ENCODE data around the gene PLOD1. TPM values are rescaled to one million over a fixed set of nuclear protein-coding genes. Genes with fewer than 3 reads are reported as not detected.
A peak's percentile ranks its signal among the peaks of the same experiment; 100 is the strongest.

The PLOD1 gene
- total and polyA plus RNA-seq, 2 of the 13 experiments (the other 11 are each of a cell fraction or from before 2014, with no cell fraction given) = 70.1 to 318 TPM

DNA sequence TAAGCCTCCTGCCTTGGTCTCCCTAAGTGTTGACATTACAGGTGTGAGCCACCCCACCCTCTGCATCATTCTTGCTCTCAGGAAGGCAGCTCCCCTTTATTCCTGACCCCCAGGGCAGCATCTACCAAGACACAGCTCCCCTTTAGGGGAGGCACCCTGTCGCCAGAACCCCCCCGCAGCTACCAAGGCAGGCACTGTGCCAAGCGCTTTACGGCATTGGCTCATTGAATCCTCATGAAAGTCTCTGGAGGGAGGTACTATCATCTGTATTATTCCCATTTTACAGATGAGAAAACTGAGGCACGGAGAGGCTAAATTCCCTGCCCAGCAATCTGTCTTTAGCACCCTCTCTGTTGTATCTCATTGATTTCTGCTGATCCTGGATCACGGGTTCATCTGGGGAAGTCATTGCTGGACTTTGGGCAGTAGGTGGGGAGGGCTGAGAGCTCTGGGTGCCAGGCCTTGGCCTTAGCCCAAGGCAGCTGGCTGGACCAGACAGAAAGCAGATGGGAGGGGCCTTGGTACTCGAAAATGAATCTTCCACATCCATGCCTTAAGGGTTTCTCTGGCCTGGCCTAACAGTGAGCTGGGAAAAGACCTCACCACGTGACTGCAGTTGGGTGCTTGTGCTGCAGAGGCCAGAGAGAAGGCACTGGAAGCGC lies 5.9 kb downstream of the PLOD1 start (continued):
- 0 out of 2 replicates have a peak, but pooled peaks have one; percentile 11 for TF ChIP-seq NR2F6 (IDR thresholded peaks at IDR 0.05)
- TF ChIP-seq NR2F6 (CRISPR knock-in tag; IDR thresholded peaks at IDR 0.05) = no peak
- peak; percentile 76 for TF ChIP-seq HDAC1 (CRISPR knock-in tag; IDR thresholded peaks at IDR 0.05)
- TF ChIP-seq KAT2B (IDR thresholded peaks at IDR 0.05; ENCODE audit: borderline replicate concordance, low read depth, low read length) = peak; percentile 16; the same call in 1 of the 2 replicates
- TF ChIP-seq ELF3 (CRISPR knock-in tag; IDR thresholded peaks at IDR 0.05) = 0 out of 2 replicates have a peak, but pooled peaks have one; percentile 14
- no peak for TF ChIP-seq MAZ (IDR thresholded peaks at IDR 0.05; ENCODE audit: borderline replicate concordance, low read depth, low read length)
- 0 out of 2 replicates have a peak, but pooled peaks have one; percentile 50 for TF ChIP-seq MAZ (CRISPR knock-in tag; IDR thresholded peaks at IDR 0.05; ENCODE audit: low read depth)
- TF ChIP-seq FOXP1 (IDR thresholded peaks at IDR 0.05) = no peak
- TF ChIP-seq FOXP1 (CRISPR knock-in tag; IDR thresholded peaks at IDR 0.05) = 0 out of 2 replicates have a peak, but pooled peaks have one; percentile 15
- TF ChIP-seq CREM (IDR thresholded peaks at IDR 0.05) = no peak; the same call in 1 of the 2 replicates
- no peak for TF ChIP-seq CREM (CRISPR knock-in tag; IDR thresholded peaks at IDR 0.05)
- no peak for TF ChIP-seq ARHGAP35 (CRISPR knock-in tag; IDR thresholded peaks at IDR 0.05; ENCODE audit: borderline replicate concordance)
- peak; percentile 41; the same call in 1 of the 2 replicates for TF ChIP-seq ETV5 (CRISPR knock-in tag; IDR thresholded peaks at IDR 0.05; ENCODE audit: borderline replicate concordance)
- TF ChIP-seq, protein P1, sequence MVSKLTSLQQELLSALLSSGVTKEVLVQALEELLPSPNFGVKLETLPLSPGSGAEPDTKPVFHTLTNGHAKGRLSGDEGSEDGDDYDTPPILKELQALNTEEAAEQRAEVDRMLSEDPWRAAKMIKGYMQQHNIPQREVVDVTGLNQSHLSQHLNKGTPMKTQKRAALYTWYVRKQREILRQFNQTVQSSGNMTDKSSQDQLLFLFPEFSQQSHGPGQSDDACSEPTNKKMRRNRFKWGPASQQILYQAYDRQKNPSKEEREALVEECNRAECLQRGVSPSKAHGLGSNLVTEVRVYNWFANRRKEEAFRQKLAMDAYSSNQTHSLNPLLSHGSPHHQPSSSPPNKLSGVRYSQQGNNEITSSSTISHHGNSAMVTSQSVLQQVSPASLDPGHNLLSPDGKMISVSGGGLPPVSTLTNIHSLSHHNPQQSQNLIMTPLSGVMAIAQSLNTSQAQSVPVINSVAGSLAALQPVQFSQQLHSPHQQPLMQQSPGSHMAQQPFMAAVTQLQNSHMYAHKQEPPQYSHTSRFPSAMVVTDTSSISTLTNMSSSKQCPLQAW (CRISPR knock-in tag; IDR thresholded peaks at IDR 0.05) = peak; percentile 55; the same call in 1 of the 2 replicates
- TF ChIP-seq PPARG (CRISPR knock-in tag; conservative IDR thresholded peaks at IDR 0.05) = no peak
- TF ChIP-seq HNRNPK (IDR thresholded peaks at IDR 0.05; ENCODE audit: low read depth, low read length, poor library complexity, severe bottlenecking) = no peak
- TF ChIP-seq, protein P2, sequence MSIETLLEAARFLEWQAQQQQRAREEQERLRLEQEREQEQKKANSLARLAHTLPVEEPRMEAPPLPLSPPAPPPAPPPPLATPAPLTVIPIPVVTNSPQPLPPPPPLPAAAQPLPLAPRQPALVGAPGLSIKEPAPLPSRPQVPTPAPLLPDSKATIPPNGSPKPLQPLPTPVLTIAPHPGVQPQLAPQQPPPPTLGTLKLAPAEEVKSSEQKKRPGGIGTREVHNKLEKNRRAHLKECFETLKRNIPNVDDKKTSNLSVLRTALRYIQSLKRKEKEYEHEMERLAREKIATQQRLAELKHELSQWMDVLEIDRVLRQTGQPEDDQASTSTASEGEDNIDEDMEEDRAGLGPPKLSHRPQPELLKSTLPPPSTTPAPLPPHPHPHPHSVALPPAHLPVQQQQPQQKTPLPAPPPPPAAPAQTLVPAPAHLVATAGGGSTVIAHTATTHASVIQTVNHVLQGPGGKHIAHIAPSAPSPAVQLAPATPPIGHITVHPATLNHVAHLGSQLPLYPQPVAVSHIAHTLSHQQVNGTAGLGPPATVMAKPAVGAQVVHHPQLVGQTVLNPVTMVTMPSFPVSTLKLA (IDR thresholded peaks at IDR 0.05) = no peak
- TF ChIP-seq, protein P3, sequence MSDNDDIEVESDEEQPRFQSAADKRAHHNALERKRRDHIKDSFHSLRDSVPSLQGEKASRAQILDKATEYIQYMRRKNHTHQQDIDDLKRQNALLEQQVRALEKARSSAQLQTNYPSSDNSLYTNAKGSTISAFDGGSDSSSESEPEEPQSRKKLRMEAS (IDR thresholded peaks at IDR 0.05) = peak; percentile 40; the same call in 1 of the 2 replicates
- TF ChIP-seq FOXA1 (IDR thresholded peaks at IDR 0.05) = no peak
- TF ChIP-seq FOXA1 (CRISPR knock-in tag; IDR thresholded peaks at IDR 0.05) = no peak
- TF ChIP-seq ZNF136 (CRISPR knock-in tag; IDR thresholded peaks at IDR 0.05; ENCODE audit: low read depth) = no peak
- TF ChIP-seq ZNF33A (CRISPR knock-in tag; IDR thresholded peaks at IDR 0.05; ENCODE audit: borderline replicate concordance) = no peak
- TF ChIP-seq, protein P4, sequence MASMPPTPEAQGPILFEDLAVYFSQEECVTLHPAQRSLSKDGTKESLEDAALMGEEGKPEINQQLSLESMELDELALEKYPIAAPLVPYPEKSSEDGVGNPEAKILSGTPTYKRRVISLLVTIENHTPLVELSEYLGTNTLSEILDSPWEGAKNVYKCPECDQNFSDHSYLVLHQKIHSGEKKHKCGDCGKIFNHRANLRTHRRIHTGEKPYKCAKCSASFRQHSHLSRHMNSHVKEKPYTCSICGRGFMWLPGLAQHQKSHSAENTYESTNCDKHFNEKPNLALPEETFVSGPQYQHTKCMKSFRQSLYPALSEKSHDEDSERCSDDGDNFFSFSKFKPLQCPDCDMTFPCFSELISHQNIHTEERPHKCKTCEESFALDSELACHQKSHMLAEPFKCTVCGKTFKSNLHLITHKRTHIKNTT (CRISPR knock-in tag; IDR thresholded peaks at IDR 0.05) = no peak
- TF ChIP-seq, protein P5, sequence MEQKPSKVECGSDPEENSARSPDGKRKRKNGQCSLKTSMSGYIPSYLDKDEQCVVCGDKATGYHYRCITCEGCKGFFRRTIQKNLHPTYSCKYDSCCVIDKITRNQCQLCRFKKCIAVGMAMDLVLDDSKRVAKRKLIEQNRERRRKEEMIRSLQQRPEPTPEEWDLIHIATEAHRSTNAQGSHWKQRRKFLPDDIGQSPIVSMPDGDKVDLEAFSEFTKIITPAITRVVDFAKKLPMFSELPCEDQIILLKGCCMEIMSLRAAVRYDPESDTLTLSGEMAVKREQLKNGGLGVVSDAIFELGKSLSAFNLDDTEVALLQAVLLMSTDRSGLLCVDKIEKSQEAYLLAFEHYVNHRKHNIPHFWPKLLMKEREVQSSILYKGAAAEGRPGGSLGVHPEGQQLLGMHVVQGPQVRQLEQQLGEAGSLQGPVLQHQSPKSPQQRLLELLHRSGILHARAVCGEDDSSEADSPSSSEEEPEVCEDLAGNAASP (CRISPR knock-in tag; IDR thresholded peaks at IDR 0.05; ENCODE audit: borderline replicate concordance) = peak; percentile 57; the same call in 1 of the 2 replicates
